ENCODE data around the gene CHD9. TPM values are rescaled to one million over a fixed set of nuclear protein-coding genes. Genes with fewer than 3 reads are reported as not detected.

CHD9 gene
- total and polyA plus RNA-seq, 9 of the 15 experiments (the other 6 are each of a cell fraction or from before 2014, with no cell fraction given), result 29.0 to 69.3 (median 40.6) TPM

DNA sequence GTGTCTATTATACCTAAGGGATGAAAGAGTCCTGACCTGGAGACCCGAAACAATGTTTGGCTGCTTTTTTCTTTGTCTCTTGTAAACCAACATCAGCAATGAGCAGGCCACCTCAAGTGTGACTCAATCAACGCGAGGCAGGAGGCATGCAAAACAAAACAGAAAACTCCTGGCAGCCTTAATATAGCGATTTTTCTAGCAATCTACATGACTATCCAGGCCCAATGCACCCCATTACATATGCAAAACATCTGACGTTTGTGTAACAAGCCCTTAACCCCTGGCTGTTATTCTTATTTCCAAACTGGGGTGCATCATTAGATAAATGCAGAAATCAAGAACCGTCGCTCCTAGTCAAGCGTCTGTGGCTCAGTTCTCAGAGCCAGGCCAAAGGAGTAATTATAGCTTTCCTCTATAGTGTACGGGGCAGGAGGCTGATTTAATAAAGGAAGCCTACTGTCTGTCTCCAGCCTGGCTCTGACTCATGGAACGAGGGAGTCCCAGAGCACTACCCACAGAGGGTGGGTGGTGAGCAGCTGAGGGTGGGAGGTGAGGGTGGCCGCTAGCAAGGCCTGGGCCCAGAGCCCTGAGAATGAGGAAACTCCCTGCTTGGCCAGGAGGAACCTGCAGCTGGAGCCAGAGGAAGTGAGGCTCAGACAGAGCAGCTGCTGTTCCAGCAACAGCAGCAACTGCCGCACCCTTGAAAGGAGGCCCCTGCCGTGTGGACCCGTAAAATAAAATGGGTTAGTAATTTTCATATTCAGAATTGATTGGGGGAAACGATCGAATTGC lies 43.9 kb downstream of the CHD9 start:
- H3K9me3 ChIP-seq (replicated peaks; ENCODE audit: control insufficient read depth, insufficient read depth, low read depth, low read length), result no peaks in the 10 kb centered on the region
- H3K9ac ChIP-seq (ENCODE audit: insufficient read depth in 1 of 2, low read depth in 2 of 2, low read length in 2 of 2), result peak overlapping the region; percentile 70 to 84
- ATAC-seq (peak; percentile 70), FAIRE-seq (no peak), DNase-seq (ENCODE audit: extremely low read depth in 1 of 4, low spot score in 3 of 4) (peak; percentile 32 to 75 (median 44))
- 8% methylated on average over 15 of the region's 16 CpGs for WGBS (ENCODE audit: insufficient coverage, low coverage, missing lambda C conversion rate)
- peak overlapping the region; percentile 79 for H3K4me2 ChIP-seq (ENCODE audit: insufficient read depth, low read length)
- ChIA-PET POLR2A (interaction anchor here (0.7 to 3.0 kb wide), 12 partner anchors 9 to 1829 kb away, joined by 3 to 12 read pairs (median 4); no protein-coding TSS in a partner anchor), CTCF (ENCODE audit: low intra/inter-chr PET ratio) (no interaction called here)
- peaks cover 24 to 36% of the 10 kb centered on the region in 2 experiments for H3K4me1 ChIP-seq (replicated peaks in 1 of 2; ENCODE audit: control insufficient read depth in 2 of 2, insufficient read depth in 2 of 2, low read length in 2 of 2)
- H3K27ac ChIP-seq (ENCODE audit: extremely low read depth, low read depth, low read length), result peak overlapping the region; percentile 82
- no peaks in the 10 kb centered on the region; the same call in 1 of the 2 replicates for H4K20me1 ChIP-seq (replicated peaks; ENCODE audit: control insufficient read depth, insufficient read depth, low read length)
- H2AFZ ChIP-seq (ENCODE audit: low read depth, low read length), result peak overlapping the region; percentile 89
- H3K36me3 ChIP-seq (ENCODE audit: control insufficient read depth, insufficient read depth, low read length), result peaks cover 11% of the 10 kb centered on the region
- in situ Hi-C loops (cut with MboI) (no loop called here), intact Hi-C loops (cut with micrococcal nuclease) (loop anchor here (1.0 kb wide), 2 partner anchors 32 to 43 kb away; no protein-coding TSS in a partner anchor)
- no peaks in the 10 kb centered on the region for H3K9me1 ChIP-seq (ENCODE audit: control insufficient read depth, insufficient read depth, low read length)
- peaks cover 75% of the 10 kb centered on the region for H3K79me2 ChIP-seq (ENCODE audit: control insufficient read depth, insufficient read depth, low read length)
- BruUV-seq (replicated peaks), result TSS peak; percentile 72
- peak overlapping the region; percentile 47; the same call in 1 of the 2 replicates for H3K4me3 ChIP-seq
- H3K27me3 ChIP-seq (ENCODE audit: control insufficient read depth in 2 of 2, insufficient read depth in 2 of 2, low read length in 2 of 2), result no peaks in the 10 kb centered on the region
- TF ChIP-seq CREM (IDR thresholded peaks at IDR 0.05; ENCODE audit: low read depth) (peak; percentile 39; the same call in 1 of the 2 replicates), ZBTB7A (IDR thresholded peaks at IDR 0.05; ENCODE audit: borderline replicate concordance, control insufficient read depth, low read depth, low read length) (peak; percentile 85; the same call in 1 of the 2 replicates), YY1 (IDR thresholded peaks at IDR 0.05; ENCODE audit: borderline replicate concordance in 1 of 3, control insufficient read depth in 1 of 3, extremely low read depth in 1 of 3, insufficient read depth in 3 of 3, insufficient read length in 1 of 3, insufficient replicate concordance in 2 of 3, low read depth in 1 of 3, low read length in 2 of 3) (peak in 1 of 3 experiments; percentile 22), MYNN (IDR thresholded peaks at IDR 0.05) (0 out of 2 replicates have a peak, but pooled peaks have one; percentile 27), MYNN (CRISPR knock-in tag; IDR thresholded peaks at IDR 0.05) (no peak), ETV5 (CRISPR knock-in tag; IDR thresholded peaks at IDR 0.05; ENCODE audit: low read depth) (0 out of 2 replicates have a peak, but pooled peaks have one; percentile 10), SRSF9 (IDR thresholded peaks at IDR 0.05; ENCODE audit: borderline replicate concordance, low read depth, low read length) (no peak), MBD2 (IDR thresholded peaks at IDR 0.05; ENCODE audit: borderline replicate concordance, low read depth) (0 out of 2 replicates have a peak, but pooled peaks have one; percentile 19), ZFX (CRISPR knock-in tag; IDR thresholded peaks at IDR 0.05) (peak; percentile 36), EWSR1 (IDR thresholded peaks at IDR 0.05; ENCODE audit: borderline replicate concordance, low read depth, partially characterized antibody) (no peak), CBX3 (IDR thresholded peaks at IDR 0.05; ENCODE audit: borderline replicate concordance in 1 of 2, low read length in 2 of 2) (peak in 1 of 2 experiments; percentile 31; a peak in 1 of 3 replicates), CBFA2T2 (conservative IDR thresholded peaks at IDR 0.05) (peak; percentile 18; the same call in 1 of the 2 replicates)
- TF ChIP-seq, protein P1, sequence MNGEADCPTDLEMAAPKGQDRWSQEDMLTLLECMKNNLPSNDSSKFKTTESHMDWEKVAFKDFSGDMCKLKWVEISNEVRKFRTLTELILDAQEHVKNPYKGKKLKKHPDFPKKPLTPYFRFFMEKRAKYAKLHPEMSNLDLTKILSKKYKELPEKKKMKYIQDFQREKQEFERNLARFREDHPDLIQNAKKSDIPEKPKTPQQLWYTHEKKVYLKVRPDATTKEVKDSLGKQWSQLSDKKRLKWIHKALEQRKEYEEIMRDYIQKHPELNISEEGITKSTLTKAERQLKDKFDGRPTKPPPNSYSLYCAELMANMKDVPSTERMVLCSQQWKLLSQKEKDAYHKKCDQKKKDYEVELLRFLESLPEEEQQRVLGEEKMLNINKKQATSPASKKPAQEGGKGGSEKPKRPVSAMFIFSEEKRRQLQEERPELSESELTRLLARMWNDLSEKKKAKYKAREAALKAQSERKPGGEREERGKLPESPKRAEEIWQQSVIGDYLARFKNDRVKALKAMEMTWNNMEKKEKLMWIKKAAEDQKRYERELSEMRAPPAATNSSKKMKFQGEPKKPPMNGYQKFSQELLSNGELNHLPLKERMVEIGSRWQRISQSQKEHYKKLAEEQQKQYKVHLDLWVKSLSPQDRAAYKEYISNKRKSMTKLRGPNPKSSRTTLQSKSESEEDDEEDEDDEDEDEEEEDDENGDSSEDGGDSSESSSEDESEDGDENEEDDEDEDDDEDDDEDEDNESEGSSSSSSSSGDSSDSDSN (IDR thresholded peaks at IDR 0.05; ENCODE audit: borderline replicate concordance in 1 of 2, low read depth in 2 of 2, low read length in 2 of 2), result peak; percentile 71 to 78; a peak in 2 of 4 replicates
- TF ChIP-seq, protein P2, sequence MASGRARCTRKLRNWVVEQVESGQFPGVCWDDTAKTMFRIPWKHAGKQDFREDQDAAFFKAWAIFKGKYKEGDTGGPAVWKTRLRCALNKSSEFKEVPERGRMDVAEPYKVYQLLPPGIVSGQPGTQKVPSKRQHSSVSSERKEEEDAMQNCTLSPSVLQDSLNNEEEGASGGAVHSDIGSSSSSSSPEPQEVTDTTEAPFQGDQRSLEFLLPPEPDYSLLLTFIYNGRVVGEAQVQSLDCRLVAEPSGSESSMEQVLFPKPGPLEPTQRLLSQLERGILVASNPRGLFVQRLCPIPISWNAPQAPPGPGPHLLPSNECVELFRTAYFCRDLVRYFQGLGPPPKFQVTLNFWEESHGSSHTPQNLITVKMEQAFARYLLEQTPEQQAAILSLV (tag; IDR thresholded peaks at IDR 0.05), result no peak
- TF ChIP-seq, protein P3, sequence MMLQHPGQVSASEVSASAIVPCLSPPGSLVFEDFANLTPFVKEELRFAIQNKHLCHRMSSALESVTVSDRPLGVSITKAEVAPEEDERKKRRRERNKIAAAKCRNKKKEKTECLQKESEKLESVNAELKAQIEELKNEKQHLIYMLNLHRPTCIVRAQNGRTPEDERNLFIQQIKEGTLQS (IDR thresholded peaks at IDR 0.05), result peak; percentile 52; the same call in 1 of the 2 replicates
- TF ChIP-seq, protein P3 (CRISPR knock-in tag; conservative IDR thresholded peaks at IDR 0.05), result no peak
